ENCODE measurements around the gene CACNG8.
"Not testable (repeated sequence)": the region's sequence is repeated elsewhere in the genome, so short reads cannot be mapped to it uniquely, and the experiment has no call there.

Gene CACNG8

DNA sequence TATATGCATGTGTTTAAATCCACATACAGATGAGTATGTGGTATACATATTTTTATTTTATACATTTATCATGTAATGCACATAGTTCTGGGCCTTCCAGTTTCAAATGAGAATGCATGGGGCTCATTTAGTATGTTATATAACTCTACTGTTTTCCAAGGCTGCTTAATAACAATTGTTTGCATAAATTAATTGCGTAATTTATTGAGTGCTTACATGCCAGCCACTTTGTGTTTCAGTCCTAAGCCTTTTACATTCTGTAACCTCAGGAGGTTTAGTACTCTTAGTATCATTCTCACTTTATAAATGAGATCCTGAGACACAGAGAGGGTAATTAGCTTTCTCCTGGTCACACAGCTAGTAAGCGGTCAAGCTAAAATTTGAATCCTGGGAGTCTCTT is 16.7 kb upstream of the CACNG8 start:
- Histone ChIP-seq H3K9me3 (ENCODE audit: control insufficient read depth, insufficient read depth, low read depth, low read length) (no peaks in the 10 kb centered on the region), H3K36me3 (ENCODE audit: control insufficient read depth in 2 of 2, insufficient read depth in 1 of 2, low read length in 2 of 2) (no peaks in the 10 kb centered on the region), H3K4me1 (ENCODE audit: control insufficient read depth, insufficient read depth, low read length) (no peaks in the 10 kb centered on the region), H3K27ac (ENCODE audit: extremely low read depth, low read depth, low read length) (no peak overlapping the region), H3K4me3 (ENCODE audit: low read depth, low read length) (no peak overlapping the region)
- POLR2A ChIA-PET = interaction anchor here (0.6 kb wide), 1 partner anchor 34 kb away, joined by 3 read pairs; no protein-coding TSS in a partner anchor
- CTCF ChIA-PET = interaction anchor here (0.5 to 1.0 kb wide), 2 partner anchors 153 to 154 kb away, joined by 3 to 5 read pairs; no protein-coding TSS in a partner anchor
- TF ChIP-seq ZNF544 (tag by site-specific recombination; IDR thresholded peaks at IDR 0.05) (no peak), SCRT1 (tag by site-specific recombination; IDR thresholded peaks at IDR 0.05; ENCODE audit: borderline replicate concordance) (no peak), ZNF626 (tag by site-specific recombination; IDR thresholded peaks at IDR 0.05) (no peak), ZFP41 (tag by site-specific recombination; IDR thresholded peaks at IDR 0.05; ENCODE audit: borderline replicate concordance) (no peak), KLF10 (tag by site-specific recombination; IDR thresholded peaks at IDR 0.05) (no peak), ZBTB21 (tag by site-specific recombination; IDR thresholded peaks at IDR 0.05) (no peak), ZNF521 (tag by site-specific recombination; IDR thresholded peaks at IDR 0.05) (no peak), ZNF48 (tag by site-specific recombination; IDR thresholded peaks at IDR 0.05) (no peak), ZIC2 (tag by site-specific recombination; IDR thresholded peaks at IDR 0.05) (no peak), ZNF514 (tag by site-specific recombination; IDR thresholded peaks at IDR 0.05) (no peak), ZNF792 (tag by site-specific recombination; IDR thresholded peaks at IDR 0.05) (no peak), ZFP3 (tag by site-specific recombination; IDR thresholded peaks at IDR 0.05; ENCODE audit: low read depth) (no peak), ZNF404 (tag by site-specific recombination; IDR thresholded peaks at IDR 0.05) (no peak), HIC1 (tag by site-specific recombination; IDR thresholded peaks at IDR 0.05) (no peak), MYNN (tag by site-specific recombination; IDR thresholded peaks at IDR 0.05; ENCODE audit: borderline replicate concordance) (no peak), ZNF830 (tag by site-specific recombination; IDR thresholded peaks at IDR 0.05; ENCODE audit: low read depth) (no peak)
- TF ChIP-seq, protein P1, sequence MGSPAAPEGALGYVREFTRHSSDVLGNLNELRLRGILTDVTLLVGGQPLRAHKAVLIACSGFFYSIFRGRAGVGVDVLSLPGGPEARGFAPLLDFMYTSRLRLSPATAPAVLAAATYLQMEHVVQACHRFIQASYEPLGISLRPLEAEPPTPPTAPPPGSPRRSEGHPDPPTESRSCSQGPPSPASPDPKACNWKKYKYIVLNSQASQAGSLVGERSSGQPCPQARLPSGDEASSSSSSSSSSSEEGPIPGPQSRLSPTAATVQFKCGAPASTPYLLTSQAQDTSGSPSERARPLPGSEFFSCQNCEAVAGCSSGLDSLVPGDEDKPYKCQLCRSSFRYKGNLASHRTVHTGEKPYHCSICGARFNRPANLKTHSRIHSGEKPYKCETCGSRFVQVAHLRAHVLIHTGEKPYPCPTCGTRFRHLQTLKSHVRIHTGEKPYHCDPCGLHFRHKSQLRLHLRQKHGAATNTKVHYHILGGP (tag by site-specific recombination; IDR thresholded peaks at IDR 0.05) = no peak
- TF ChIP-seq, protein P2, sequence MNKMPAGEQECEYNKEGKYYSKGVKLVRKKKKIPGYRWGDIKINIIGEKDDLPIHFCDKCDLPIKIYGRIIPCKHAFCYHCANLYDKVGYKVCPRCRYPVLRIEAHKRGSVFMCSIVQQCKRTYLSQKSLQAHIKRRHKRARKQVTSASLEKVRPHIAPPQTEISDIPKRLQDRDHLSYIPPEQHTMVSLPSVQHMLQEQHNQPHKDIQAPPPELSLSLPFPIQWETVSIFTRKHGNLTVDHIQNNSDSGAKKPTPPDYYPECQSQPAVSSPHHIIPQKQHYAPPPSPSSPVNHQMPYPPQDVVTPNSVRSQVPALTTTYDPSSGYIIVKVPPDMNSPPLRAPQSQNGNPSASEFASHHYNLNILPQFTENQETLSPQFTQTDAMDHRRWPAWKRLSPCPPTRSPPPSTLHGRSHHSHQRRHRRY (tag by site-specific recombination; IDR thresholded peaks at IDR 0.05) = no peak

DNA sequence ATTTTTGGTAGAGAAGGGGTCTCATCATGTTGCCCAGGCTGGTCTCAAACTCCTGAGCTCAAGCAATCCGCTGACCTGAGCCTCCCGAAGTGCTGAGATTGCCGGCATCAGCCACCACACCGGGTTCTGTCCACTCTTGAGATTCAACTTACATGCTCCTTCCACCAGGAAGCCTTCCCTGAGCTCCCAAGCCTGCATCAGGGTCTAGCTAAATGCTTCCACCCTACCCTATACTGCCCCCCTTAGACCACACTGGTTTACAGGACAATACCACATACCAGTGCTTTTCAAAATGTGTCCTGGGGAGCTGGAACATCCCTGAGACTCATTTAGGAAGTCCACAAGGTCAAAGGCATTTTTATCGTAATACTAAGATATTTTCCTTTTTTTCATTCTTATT is 15.1 kb upstream of the CACNG8 start:
- TF ChIP-seq SP7 (tag by site-specific recombination; IDR thresholded peaks at IDR 0.05) (no peak), ZNF654 (tag by site-specific recombination; IDR thresholded peaks at IDR 0.05; ENCODE audit: low read depth) (peak; percentile 31; the same call in 1 of the 2 replicates)
- TF ChIP-seq, protein P3, sequence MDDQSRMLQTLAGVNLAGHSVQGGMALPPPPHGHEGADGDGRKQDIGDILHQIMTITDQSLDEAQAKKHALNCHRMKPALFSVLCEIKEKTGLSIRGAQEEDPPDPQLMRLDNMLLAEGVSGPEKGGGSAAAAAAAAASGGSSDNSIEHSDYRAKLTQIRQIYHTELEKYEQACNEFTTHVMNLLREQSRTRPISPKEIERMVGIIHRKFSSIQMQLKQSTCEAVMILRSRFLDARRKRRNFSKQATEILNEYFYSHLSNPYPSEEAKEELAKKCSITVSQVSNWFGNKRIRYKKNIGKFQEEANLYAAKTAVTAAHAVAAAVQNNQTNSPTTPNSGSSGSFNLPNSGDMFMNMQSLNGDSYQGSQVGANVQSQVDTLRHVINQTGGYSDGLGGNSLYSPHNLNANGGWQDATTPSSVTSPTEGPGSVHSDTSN (CRISPR knock-in tag; IDR thresholded peaks at IDR 0.05) = no peak
- ChIA-PET POLR2A (no interaction called here), CTCF (interaction anchor here (0.5 to 2.1 kb wide), 23 partner anchors 9 to 688 kb away, joined by 3 to 20 read pairs (median 4); no protein-coding TSS in a partner anchor)
- Histone ChIP-seq H3K27ac (ENCODE audit: extremely low read depth, low read depth, low read length) (no peak overlapping the region), H3K9me3 (ENCODE audit: control insufficient read depth, insufficient read depth, low read depth, low read length) (no peaks in the 10 kb centered on the region), H3K4me1 (ENCODE audit: control insufficient read depth, insufficient read depth, low read length) (no peaks in the 10 kb centered on the region), H3K36me3 (ENCODE audit: control insufficient read depth in 2 of 2, insufficient read depth in 1 of 2, low read length in 2 of 2) (no peaks in the 10 kb centered on the region), H3K4me3 (ENCODE audit: low read depth, low read length) (no peak overlapping the region)

- POLR2A ChIA-PET; H3K4me3 ChIP-seq (ENCODE audit: low read depth, low read length); H3K4me1 ChIP-seq (ENCODE audit: control insufficient read depth, insufficient read depth, low read length); H3K9me3 ChIP-seq (ENCODE audit: control insufficient read depth, insufficient read depth, low read depth, low read length); H3K36me3 ChIP-seq (ENCODE audit: control insufficient read depth in 2 of 2, insufficient read depth in 1 of 2, low read length in 2 of 2); H3K27ac ChIP-seq (ENCODE audit: extremely low read depth, low read depth, low read length): not testable (repeated sequence)
- CTCF ChIA-PET = interaction anchor here (0.8 to 2.1 kb wide), 11 partner anchors 8 to 156 kb away, joined by 3 to 20 read pairs (median 6); no protein-coding TSS in a partner anchor
Observed at GRCh38 chr19:53948611-53949010, 14.1 kb upstream of the CACNG8 start.

All from HEK293 (cell line).